Type B pancreatic cell (in vitro differentiated cells): ENCODE results near the gene BEST4. TPM values are rescaled to one million over a fixed set of nuclear protein-coding genes. Genes with fewer than 3 reads are reported as not detected.

Source experiments
- DNase-seq: peaks from one replicate; pipeline ENCODE4 v3.0.0; 2021; ENCODE audit warnings: mixed read lengths; ENCODE audit not compliant: unreplicated experiment; ENCODE audit errors: extremely low spot score
- H3K27ac Mint-ChIP-seq: 2 replicates; pipeline ENCODE4 v1.8.0; 2021; ENCODE audit warnings: mild to moderate bottlenecking, mixed read lengths
- H3K27me3 Mint-ChIP-seq: 2 replicates; pipeline ENCODE4 v1.8.0; 2021; ENCODE audit warnings: mixed read lengths
- H3K36me3 Mint-ChIP-seq: 2 replicates; pipeline ENCODE4 v1.8.0; 2021; ENCODE audit warnings: mixed read lengths
- H3K4me1 Mint-ChIP-seq: one replicate; pipeline ENCODE4 v1.8.0; 2021; ENCODE audit warnings: mixed read lengths; ENCODE audit not compliant: unreplicated experiment
- H3K4me3 Mint-ChIP-seq: 2 replicates; pipeline ENCODE4 v1.8.0; 2021; ENCODE audit warnings: mild to moderate bottlenecking, mixed read lengths
- H3K9me3 Mint-ChIP-seq: 2 replicates; pipeline ENCODE4 v1.8.0; 2021; ENCODE audit warnings: mixed read lengths
- CTCF ChIP-seq: fragments of 200-600 bp; sonication (generic); conservative IDR thresholded peaks from 2 replicates; pipeline ENCODE4 v1.5.0; 2021; ENCODE audit warnings: antibody characterized with exemption, mild to moderate bottlenecking
- total RNA-seq: library from RNA; stranded (reverse); gene quantifications from 2 replicates; pipeline ENCODE4 v1.2.1, GENCODE V29; 2021; ENCODE audit warnings: low replicate concordance

Gene BEST4
- total RNA-seq, 1 donor from 2014 or later: 0.99 TPM

GRCh38 chr1:44784094-44785028 is 3.6 kb downstream of the BEST4 start:
- Mint-ChIP-seq H3K4me1 (peaks cover 23% of the 10 kb centered on the region), H3K9me3 (no peaks in the 10 kb centered on the region), H3K27me3 (no peaks in the 10 kb centered on the region), H3K36me3 (peaks cover 12% of the 10 kb centered on the region), H3K4me3 (peak overlapping the region; percentile 79), H3K27ac (peak overlapping the region; percentile 50)
- peak; percentile 17 for TF ChIP-seq CTCF
- DNase-seq: no peak

GRCh38 chr1:44783697-44784093 is 4.3 kb downstream of the BEST4 start:
- Mint-ChIP-seq H3K4me1 (peaks cover 27% of the 10 kb centered on the region), H3K27ac (peak overlapping the region; percentile 50)

GRCh38 chr1:44780583-44781121 is 7.3 kb downstream of the BEST4 start:
- no peak for DNase-seq
- no peaks in the 10 kb centered on the region for H3K27me3 Mint-ChIP-seq
- peaks cover 34% of the 10 kb centered on the region for H3K36me3 Mint-ChIP-seq

More at GRCh38 chr1:44783697-44784093, 4.3 kb downstream of the BEST4 start:
- peak overlapping the region; percentile 79 for H3K4me3 Mint-ChIP-seq
- H3K36me3 Mint-ChIP-seq: peaks cover 17% of the 10 kb centered on the region
- H3K27me3 Mint-ChIP-seq: no peaks in the 10 kb centered on the region
- no peaks in the 10 kb centered on the region for H3K9me3 Mint-ChIP-seq
- no peak for TF ChIP-seq CTCF
- no peak for DNase-seq

GRCh38 chr1:44778705-44779576 is 9.0 kb downstream of the BEST4 start:
- no peak for TF ChIP-seq CTCF
- DNase-seq: no peak
- H3K4me1 Mint-ChIP-seq: peaks cover 38% of the 10 kb centered on the region
- no peaks in the 10 kb centered on the region for H3K9me3 Mint-ChIP-seq
- H3K4me3 Mint-ChIP-seq: peak overlapping the region; percentile 76
- no peaks in the 10 kb centered on the region for H3K27me3 Mint-ChIP-seq
- H3K27ac Mint-ChIP-seq: peak overlapping the region; percentile 82
- peaks cover 34% of the 10 kb centered on the region for H3K36me3 Mint-ChIP-seq

More at GRCh38 chr1:44780583-44781121, 7.3 kb downstream of the BEST4 start:
- no peak for TF ChIP-seq CTCF
- Mint-ChIP-seq H3K4me3 (no peak overlapping the region), H3K4me1 (peaks cover 38% of the 10 kb centered on the region), H3K9me3 (no peaks in the 10 kb centered on the region), H3K27ac (peak overlapping the region; percentile 77)

GRCh38 chr1:44777969-44778635 is 9.9 kb downstream of the BEST4 start:
- no peak for DNase-seq
- H3K4me3 Mint-ChIP-seq: peak overlapping the region; percentile 97
- H3K27ac Mint-ChIP-seq: peak overlapping the region; percentile 82
- no peak for TF ChIP-seq CTCF
- H3K27me3 Mint-ChIP-seq: no peaks in the 10 kb centered on the region
- peaks cover 32% of the 10 kb centered on the region for H3K4me1 Mint-ChIP-seq
- H3K36me3 Mint-ChIP-seq: peaks cover 34% of the 10 kb centered on the region
- no peaks in the 10 kb centered on the region for H3K9me3 Mint-ChIP-seq
